ENCODE data around the gene ACOT11. TPM values are rescaled to one million over a fixed set of nuclear protein-coding genes. Genes with fewer than 3 reads are reported as not detected.

The ACOT11 gene
- total and polyA plus RNA-seq, 8 donors, result 5.5 to 87.0 (median 19.6) TPM

DNA sequence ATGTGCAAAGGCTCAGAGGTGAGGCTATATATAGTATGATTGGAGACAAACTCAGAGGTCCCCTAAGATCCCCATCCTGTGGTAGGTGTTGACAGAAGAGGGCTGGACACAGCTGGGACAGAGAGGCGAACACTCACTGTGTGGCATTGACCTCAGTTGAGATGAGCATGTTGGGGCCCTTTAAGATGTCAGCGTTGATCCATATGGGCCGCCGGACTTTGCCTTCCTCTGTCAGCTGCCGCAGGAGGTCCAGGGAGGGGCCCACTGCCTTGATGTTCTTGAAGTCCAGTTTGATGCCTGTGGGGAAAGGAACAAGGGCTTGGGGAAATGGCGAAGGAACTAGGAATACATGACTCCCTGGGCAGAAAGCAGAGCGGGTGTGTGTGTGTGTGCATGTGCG lies 66.5 kb downstream of the ACOT11 start:
- Histone ChIP-seq H3K4me1 (peaks cover 0 to 4% (median 0%) of the 10 kb centered on the region in 4 donors), H3K27ac (no peak overlapping the region), H3K27me3 (no peaks in the 10 kb centered on the region), H3K36me3 (peaks cover 0 to 12% (median 6%) of the 10 kb centered on the region in 4 donors), H3K9me3 (no peaks in the 10 kb centered on the region), H3K4me3 (no peak overlapping the region)
- 62 to 77% (median 68%) methylated on average over 8 of the region's 8 CpGs for WGBS, 5 donors
- intact Hi-C loops (cut with DNase I; ENCODE audit: low total_unique reads), result no loop called here
- DNase-seq, result no peak
- TF ChIP-seq POLR2A (IDR thresholded peaks at IDR 0.05), result no peak
- no peak for TF ChIP-seq EP300 (IDR thresholded peaks at IDR 0.05)
- TF ChIP-seq POLR2AphosphoS5 (IDR thresholded peaks at IDR 0.05), result no peak
- TF ChIP-seq, protein P1, sequence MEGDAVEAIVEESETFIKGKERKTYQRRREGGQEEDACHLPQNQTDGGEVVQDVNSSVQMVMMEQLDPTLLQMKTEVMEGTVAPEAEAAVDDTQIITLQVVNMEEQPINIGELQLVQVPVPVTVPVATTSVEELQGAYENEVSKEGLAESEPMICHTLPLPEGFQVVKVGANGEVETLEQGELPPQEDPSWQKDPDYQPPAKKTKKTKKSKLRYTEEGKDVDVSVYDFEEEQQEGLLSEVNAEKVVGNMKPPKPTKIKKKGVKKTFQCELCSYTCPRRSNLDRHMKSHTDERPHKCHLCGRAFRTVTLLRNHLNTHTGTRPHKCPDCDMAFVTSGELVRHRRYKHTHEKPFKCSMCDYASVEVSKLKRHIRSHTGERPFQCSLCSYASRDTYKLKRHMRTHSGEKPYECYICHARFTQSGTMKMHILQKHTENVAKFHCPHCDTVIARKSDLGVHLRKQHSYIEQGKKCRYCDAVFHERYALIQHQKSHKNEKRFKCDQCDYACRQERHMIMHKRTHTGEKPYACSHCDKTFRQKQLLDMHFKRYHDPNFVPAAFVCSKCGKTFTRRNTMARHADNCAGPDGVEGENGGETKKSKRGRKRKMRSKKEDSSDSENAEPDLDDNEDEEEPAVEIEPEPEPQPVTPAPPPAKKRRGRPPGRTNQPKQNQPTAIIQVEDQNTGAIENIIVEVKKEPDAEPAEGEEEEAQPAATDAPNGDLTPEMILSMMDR (IDR thresholded peaks at IDR 0.05), result no peak

DNA sequence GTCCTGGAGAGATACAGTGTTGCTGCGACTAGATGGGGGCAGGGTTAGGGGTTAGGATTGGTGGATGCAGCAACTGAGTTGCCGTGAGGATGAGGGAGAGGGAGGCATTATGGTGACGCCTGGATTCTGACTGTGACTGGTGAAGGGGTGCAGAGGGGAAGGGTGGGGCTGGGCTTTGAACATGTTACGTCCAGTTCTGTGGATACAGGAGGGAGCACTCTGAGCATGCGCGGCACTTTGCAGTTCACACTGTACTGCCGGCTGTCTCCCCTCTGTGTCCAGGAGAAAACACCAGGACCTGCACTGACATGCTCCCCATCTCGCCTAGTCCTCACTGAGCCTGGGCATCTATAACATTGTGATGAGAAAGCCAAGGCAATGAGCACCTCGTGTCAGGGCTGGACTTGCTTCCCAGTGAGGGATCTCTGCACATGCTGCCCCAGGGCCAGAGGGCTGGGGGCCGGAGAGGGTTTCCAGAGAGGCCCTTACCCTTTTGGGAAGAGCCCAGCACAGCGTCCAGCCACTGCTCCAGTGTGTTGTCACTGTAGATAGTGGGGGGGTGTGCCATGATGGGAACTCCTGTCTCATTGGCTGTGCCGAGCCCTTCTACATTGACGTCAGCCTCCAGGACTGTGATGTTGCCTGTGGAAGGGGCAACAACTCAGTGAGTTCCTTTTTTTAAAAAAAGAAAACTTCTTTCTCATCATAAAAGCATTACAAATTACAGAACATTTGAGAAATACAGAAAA lies 67.7 kb downstream of the ACOT11 start:
- Histone ChIP-seq H3K4me1 (peaks cover 0 to 4% (median 0%) of the 10 kb centered on the region in 4 donors), H3K27me3 (no peaks in the 10 kb centered on the region), H3K9me3 (no peaks in the 10 kb centered on the region), H3K36me3 (peaks cover 0 to under 1% (median 0%) of the 10 kb centered on the region in 4 donors), H3K4me3 (no peak overlapping the region), H3K27ac (no peak overlapping the region)
- 51 to 66% (median 53%) methylated on average over 12 to 13 of the region's 13 CpGs for WGBS, 5 donors
- DNase-seq, result no peak
- intact Hi-C loops (cut with DNase I; ENCODE audit: low total_unique reads), result no loop called here
- TF ChIP-seq, protein P1 (IDR thresholded peaks at IDR 0.05), result no peak
- TF ChIP-seq EP300 (IDR thresholded peaks at IDR 0.05), result no peak
- no peak for TF ChIP-seq POLR2AphosphoS5 (IDR thresholded peaks at IDR 0.05)
- no peak for TF ChIP-seq POLR2A (IDR thresholded peaks at IDR 0.05)

DNA sequence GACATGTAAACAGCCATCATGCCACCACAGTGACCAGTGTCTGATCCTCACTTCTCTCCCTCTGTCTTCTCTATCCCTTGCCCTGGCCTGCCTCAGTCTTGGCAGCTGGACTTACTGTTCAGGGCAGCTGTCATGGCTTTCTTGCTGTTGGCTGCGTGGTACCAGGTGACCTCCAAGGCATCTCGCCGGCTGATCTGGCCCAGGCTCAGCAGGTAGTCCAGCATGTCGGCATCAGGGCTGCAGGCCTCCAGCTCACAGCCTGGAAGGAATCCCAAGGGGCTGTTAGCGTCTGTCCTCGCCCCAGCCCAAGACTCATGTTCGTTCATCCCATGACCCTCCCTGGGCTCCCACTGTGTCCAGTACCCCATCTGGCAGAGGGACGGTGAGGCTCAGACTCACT lies 71.7 kb downstream of the ACOT11 start:
- 80 to 89% (median 84%) methylated on average over 7 to 8 of the region's 8 CpGs for WGBS, 5 donors
- Histone ChIP-seq H3K27me3 (no peaks in the 10 kb centered on the region), H3K27ac (no peak overlapping the region), H3K9me3 (no peaks in the 10 kb centered on the region), H3K4me1 (peaks cover 0 to 6% (median 2%) of the 10 kb centered on the region in 4 donors), H3K4me3 (no peak overlapping the region), H3K36me3 (no peaks in the 10 kb centered on the region)
- DNase-seq, result no peak
- TF ChIP-seq POLR2A (IDR thresholded peaks at IDR 0.05) (no peak), POLR2AphosphoS5 (IDR thresholded peaks at IDR 0.05) (no peak), EP300 (IDR thresholded peaks at IDR 0.05) (no peak)
- TF ChIP-seq, protein P1 (IDR thresholded peaks at IDR 0.05), result no peak
- intact Hi-C loops (cut with DNase I; ENCODE audit: low total_unique reads), result no loop called here

DNA sequence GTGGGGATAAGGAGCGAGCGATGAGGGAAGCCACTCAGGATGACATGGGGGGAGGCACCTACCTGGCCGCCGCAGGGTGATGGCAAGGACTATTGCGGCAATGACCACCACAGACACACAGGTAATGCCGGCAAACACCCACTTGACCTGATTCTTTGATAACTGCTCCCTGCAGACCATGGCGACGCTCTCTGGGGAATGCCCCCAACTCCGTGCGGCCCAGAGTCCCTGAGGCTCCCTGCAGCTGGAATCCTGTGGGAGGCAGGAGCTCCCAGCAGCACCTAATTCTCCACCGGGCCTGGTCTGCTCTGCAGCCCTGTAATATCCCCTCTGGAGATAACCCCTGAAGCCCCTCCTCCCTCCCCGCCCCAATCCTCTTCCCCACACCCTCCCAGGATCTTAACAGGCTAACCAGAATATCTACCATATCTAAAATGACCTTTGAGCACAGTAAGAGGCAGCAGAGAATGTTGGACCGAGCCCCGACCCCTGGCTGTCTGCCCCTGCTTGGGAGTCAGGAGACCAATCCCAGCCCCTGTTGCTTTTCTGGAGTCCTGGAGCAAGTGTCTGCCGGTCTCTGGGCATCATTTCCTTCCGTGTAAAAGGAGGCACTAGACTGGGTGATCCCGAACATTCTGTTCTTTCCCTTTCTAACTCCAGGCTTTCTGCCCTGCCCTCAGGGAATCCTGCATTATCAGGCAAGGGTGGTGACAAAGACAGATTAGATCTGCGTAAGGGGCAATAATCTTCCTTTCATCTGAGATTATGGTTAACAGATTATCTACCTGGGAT lies 75.4 kb downstream of the ACOT11 start, which contains the start of gene FAM151A:
Gene FAM151A, minus strand, starts transcription at position 310 of the 792 bp plus-strand sequence. Its CDS starts 130 bp downstream, at position 180.
- DNase-seq, result no peak
- Histone ChIP-seq H3K27ac (no peak within 1 kb of the TSS), H3K36me3 (no peaks in the 10 kb centered on the region), H3K4me3 (no peak within 1 kb of the TSS), H3K9me3 (no peaks in the 10 kb centered on the region), H3K4me1 (peaks cover 0 to 11% (median 2%) of the 10 kb centered on the region in 4 donors), H3K27me3 (no peaks in the 10 kb centered on the region)
- intact Hi-C loops (cut with DNase I; ENCODE audit: low total_unique reads), result no loop called here
- TF ChIP-seq POLR2AphosphoS5 (IDR thresholded peaks at IDR 0.05), result no peak
- no peak for TF ChIP-seq EP300 (IDR thresholded peaks at IDR 0.05)
- TF ChIP-seq, protein P1 (IDR thresholded peaks at IDR 0.05), result no peak
- TF ChIP-seq POLR2A (IDR thresholded peaks at IDR 0.05), result no peak
- WGBS, 5 donors, result 57 to 68% (median 59%) methylated on average over 16 to 18 of the region's 18 CpGs
